Measurements from ENCODE around the gene ETDC. TPM values are rescaled to one million over a fixed set of nuclear protein-coding genes. Genes with fewer than 3 reads are reported as not detected.
"Not testable (repeated sequence)": the region's sequence is repeated elsewhere in the genome, so short reads cannot be mapped to it uniquely, and the experiment has no call there.

Gene ETDC
- total RNA-seq, 2 donors from 2014 or later = not detected

DNA sequence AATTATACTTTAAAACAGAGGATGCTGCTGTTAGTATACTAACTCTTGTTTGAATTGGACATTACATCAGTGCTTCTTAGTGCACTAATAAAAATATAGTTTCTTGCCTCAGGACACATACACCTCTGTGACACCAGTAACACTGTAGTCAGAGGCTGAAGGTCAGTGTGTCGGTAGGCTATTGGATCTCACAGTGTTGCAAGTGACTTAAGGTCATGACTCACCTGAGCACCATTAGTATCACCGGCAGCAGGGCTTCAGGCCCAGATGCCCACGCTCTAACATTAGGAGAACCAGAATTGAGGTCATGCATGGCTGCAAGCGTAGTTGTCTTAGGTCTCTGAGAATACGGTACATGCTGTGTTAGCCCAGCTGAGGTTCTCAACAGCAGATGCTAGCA lies 15.2 kb downstream of the ETDC start:
- ATAC-seq (no peak), DNase-seq (ENCODE audit: low spot score) (no peak)
- Mint-ChIP-seq H3K36me3 (peaks cover 12% of the 10 kb centered on the region), H3K27me3 (no peaks in the 10 kb centered on the region), H3K27ac (no peak overlapping the region), H3K9me3 (no peaks in the 10 kb centered on the region), H3K4me1 (ENCODE audit: low read depth in 2 of 2) (peaks cover 0 to 2% of the 10 kb centered on the region in 2 donors), H3K4me3 (no peak overlapping the region)

DNA sequence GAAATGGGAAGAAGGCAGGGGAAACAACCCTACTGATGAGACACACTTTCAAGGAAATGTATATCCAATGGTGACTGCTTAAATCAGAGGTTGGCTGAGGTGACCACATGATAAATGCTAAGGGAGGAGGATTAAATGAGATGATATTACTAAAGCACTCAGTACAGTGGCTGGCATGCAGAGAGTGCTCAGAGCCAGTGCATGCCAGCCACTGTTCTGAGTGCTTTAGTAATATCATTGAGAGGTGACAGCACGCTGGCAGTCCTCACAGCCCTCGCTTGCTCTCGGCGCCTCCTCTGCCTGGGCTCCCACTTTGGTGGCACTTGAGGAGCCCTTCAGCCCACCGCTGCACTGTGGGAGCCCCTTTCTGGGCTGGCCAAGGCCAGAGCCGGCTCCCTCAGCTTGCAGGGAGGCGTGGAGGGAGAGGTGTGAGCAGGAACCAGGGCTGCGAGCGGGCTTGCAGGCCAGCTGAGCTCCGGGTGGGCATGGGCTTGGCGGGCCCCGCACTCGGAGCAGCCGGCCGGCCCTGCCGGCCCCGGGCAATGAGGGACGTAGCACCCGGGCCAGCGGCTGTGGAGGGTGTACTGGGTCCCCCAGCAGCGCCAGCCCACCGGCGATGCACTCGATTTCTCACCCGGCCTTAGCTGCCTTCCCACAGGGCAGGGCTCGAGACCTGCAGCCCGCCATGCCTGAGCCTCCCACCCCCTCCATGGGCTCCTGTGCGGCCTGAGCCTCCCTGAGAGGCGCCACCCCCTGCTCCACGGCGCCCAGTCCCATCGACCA lies 15.9 kb downstream of the ETDC start:
- not testable (repeated sequence) for H3K9me3 Mint-ChIP-seq; H3K27me3 Mint-ChIP-seq; DNase-seq (ENCODE audit: low spot score); H3K27ac Mint-ChIP-seq; H3K4me1 Mint-ChIP-seq (ENCODE audit: low read depth in 2 of 2); ATAC-seq; H3K4me3 Mint-ChIP-seq
- H3K36me3 Mint-ChIP-seq = peaks cover 12% of the 10 kb centered on the region

DNA sequence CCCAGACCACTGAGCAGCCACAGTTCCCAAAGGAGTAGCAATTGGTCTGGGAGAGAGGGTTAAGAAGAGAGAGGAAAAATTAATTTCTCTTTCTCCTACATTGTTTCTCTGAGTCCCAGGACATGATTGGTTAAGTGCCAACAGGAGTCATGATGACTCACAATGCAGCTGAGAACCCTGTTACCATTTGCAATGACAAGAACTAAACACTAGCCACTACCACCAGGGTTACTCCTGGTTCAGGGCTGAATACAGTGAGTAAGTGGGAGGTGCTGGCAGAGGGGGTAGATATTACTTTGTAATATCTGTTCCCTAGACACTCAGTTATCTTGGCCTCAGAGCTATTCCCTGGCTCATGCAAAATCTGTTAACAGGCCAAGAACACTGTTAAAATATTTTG lies 18.0 kb downstream of the ETDC start:
- no peak overlapping the region for H3K27ac Mint-ChIP-seq
- H3K9me3 Mint-ChIP-seq = no peaks in the 10 kb centered on the region
- no peaks in the 10 kb centered on the region for H3K27me3 Mint-ChIP-seq
- H3K36me3 Mint-ChIP-seq = peaks cover 4% of the 10 kb centered on the region
- DNase-seq (ENCODE audit: low spot score) (no peak), ATAC-seq (no peak)
- H3K4me1 Mint-ChIP-seq (ENCODE audit: low read depth in 2 of 2) = peaks cover 7 to 8% of the 10 kb centered on the region in 2 donors
- no peak overlapping the region for H3K4me3 Mint-ChIP-seq

- Mint-ChIP-seq H3K4me1 (ENCODE audit: low read depth in 2 of 2) (peaks cover 7 to 12% of the 10 kb centered on the region in 2 donors), H3K36me3 (peaks cover 5% of the 10 kb centered on the region), H3K27me3 (no peaks in the 10 kb centered on the region), H3K27ac (no peak overlapping the region), H3K4me3 (no peak overlapping the region), H3K9me3 (no peaks in the 10 kb centered on the region)
- no peak for ATAC-seq
- no peak for DNase-seq (ENCODE audit: low spot score)
Measured at GRCh38 chrX:135328421-135329005, 19.2 kb downstream of the ETDC start.

GRCh38 chrX:135330706-135331105 lies 21.4 kb downstream of the ETDC start:
- no peaks in the 10 kb centered on the region for H3K27me3 Mint-ChIP-seq
- ATAC-seq = no peak
- peaks cover 9 to 14% of the 10 kb centered on the region in 2 donors for H3K4me1 Mint-ChIP-seq (ENCODE audit: low read depth in 2 of 2)
- no peak overlapping the region for H3K27ac Mint-ChIP-seq
- no peak overlapping the region for H3K4me3 Mint-ChIP-seq
- peaks cover 5% of the 10 kb centered on the region for H3K36me3 Mint-ChIP-seq
- no peaks in the 10 kb centered on the region for H3K9me3 Mint-ChIP-seq
- no peak for DNase-seq (ENCODE audit: low spot score)

DNA sequence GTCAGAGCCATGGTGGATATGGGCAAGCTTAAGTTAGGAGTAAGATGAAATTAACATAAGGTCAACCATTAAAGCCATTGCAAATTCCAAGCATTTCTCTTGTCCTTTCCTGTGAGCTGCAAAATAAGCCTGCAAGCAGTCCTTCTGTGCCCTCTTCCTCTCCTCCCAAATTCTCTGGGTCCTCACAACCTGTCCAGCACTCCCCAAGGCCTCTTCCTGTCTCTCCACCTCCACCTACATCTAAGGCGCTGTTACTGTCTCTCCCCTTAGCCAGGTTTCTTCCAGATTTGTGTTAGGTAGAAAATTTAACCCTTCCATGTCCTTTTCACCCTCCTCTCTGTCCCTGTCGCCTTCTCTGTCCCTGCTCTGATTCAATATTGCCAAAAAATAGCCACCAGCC lies 22.2 kb downstream of the ETDC start:
- Mint-ChIP-seq H3K27ac (no peak overlapping the region), H3K27me3 (no peaks in the 10 kb centered on the region), H3K4me1 (ENCODE audit: low read depth in 2 of 2) (peaks cover 10 to 17% of the 10 kb centered on the region in 2 donors), H3K36me3 (peaks cover 5% of the 10 kb centered on the region), H3K9me3 (no peaks in the 10 kb centered on the region), H3K4me3 (no peak overlapping the region)
- DNase-seq (ENCODE audit: low spot score) (no peak), ATAC-seq (no peak)

DNA sequence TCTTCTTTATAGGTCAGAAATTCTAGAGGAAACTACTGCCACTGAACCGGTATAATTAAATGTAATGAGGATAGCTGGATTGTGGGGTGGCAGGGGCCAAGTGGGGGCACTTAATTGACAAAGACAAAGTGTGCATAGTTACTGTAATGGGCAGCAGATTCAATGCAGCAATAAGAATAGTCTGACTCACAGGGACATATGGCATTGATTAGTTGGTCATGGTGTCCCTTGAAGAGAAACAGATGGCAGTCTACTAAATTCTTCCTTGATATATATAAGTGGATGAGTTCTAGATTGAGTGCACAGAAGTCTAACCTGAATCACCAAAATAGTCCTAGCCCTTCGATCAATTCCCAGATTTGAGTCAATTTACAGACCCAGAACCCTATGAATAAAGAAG lies 31.6 kb downstream of the ETDC start:
- H3K4me1 Mint-ChIP-seq (ENCODE audit: low read depth in 2 of 2) = peaks cover 44 to 63% of the 10 kb centered on the region in 2 donors
- ATAC-seq (no peak), DNase-seq (ENCODE audit: low spot score) (no peak)
- H3K9me3 Mint-ChIP-seq = no peaks in the 10 kb centered on the region
- H3K27ac Mint-ChIP-seq = no peak overlapping the region
- peaks cover 0 to 8% of the 10 kb centered on the region in 2 donors for H3K27me3 Mint-ChIP-seq
- H3K4me3 Mint-ChIP-seq = peak overlapping the region; percentile 97
- H3K36me3 Mint-ChIP-seq = no peaks in the 10 kb centered on the region

DNA sequence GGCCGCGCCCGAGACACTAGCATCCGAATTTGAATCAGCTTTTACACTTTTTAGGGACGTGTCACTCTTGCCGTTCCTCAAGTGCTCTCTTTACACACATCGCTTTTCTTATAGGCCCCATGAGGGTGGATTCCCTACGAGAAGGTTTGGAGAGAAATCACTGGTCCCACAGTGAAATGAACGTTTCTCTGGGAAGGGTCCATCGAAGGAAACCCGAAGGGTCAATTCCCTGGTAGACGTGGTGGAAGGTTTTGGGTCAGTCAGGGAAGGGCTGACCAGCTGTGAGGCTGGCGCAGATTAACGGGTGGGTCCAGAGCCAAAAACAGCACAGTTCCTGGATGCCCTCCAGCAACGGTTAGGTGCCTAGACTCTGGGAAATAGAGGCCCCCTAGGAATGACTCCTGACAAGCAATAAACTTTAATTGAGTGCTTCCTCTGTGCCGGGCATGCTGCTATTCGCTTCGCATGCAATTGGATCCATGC lies 35.9 kb downstream of the ETDC start:
- Mint-ChIP-seq H3K4me3 (peak overlapping the region; percentile 89), H3K9me3 (no peaks in the 10 kb centered on the region), H3K27ac (peak overlapping the region; percentile 71 to 85), H3K27me3 (no peaks in the 10 kb centered on the region), H3K4me1 (ENCODE audit: low read depth in 2 of 2) (peaks cover 23 to 45% of the 10 kb centered on the region in 2 donors), H3K36me3 (no peaks in the 10 kb centered on the region)
- DNase-seq (ENCODE audit: low spot score) (no peak), ATAC-seq (no peak)

- ATAC-seq = no peak
- Mint-ChIP-seq H3K4me1 (ENCODE audit: low read depth in 2 of 2) (peaks cover 10 to 26% of the 10 kb centered on the region in 2 donors), H3K36me3 (peaks cover 11% of the 10 kb centered on the region)
Measured at GRCh38 chrX:135346975-135347374, 37.7 kb downstream of the ETDC start.

GRCh38 chrX:135347381-135348016 lies 38.2 kb downstream of the ETDC start:
- Mint-ChIP-seq H3K4me1 (ENCODE audit: low read depth in 2 of 2) (peaks cover 8 to 21% of the 10 kb centered on the region in 2 donors), H3K36me3 (peaks cover 11% of the 10 kb centered on the region), H3K27me3 (peaks cover 0 to 3% of the 10 kb centered on the region in 2 donors), H3K9me3 (no peaks in the 10 kb centered on the region), H3K27ac (no peak overlapping the region), H3K4me3 (no peak overlapping the region)
- ATAC-seq (no peak), DNase-seq (ENCODE audit: low spot score) (no peak)

More at GRCh38 chrX:135346975-135347374, 37.7 kb downstream of the ETDC start:
- peaks cover 0 to 3% of the 10 kb centered on the region in 2 donors for H3K27me3 Mint-ChIP-seq
- no peaks in the 10 kb centered on the region for H3K9me3 Mint-ChIP-seq
- H3K27ac Mint-ChIP-seq = no peak overlapping the region
- no peak for DNase-seq (ENCODE audit: low spot score)
- H3K4me3 Mint-ChIP-seq = no peak overlapping the region

DNA sequence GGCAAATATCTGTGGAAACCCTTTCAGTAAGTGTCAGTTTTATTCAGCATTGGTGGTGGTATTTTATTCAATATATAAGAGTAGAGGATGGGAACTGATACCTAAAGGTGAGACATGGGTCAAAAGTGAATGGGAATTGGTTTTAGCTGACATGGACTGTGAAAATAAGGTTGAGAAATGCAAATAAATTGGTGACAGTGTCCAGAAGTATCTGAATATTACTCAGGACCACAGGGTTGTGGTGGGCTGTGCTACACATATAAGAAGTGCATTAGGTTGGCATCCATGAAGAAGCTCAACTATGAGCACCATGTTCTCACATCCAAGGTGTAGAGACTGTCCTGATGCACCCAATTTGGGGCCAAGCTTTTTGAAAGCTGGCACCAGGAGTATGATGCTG lies 45.0 kb downstream of the ETDC start:
- Mint-ChIP-seq H3K4me1 (ENCODE audit: low read depth in 2 of 2) (no peaks in the 10 kb centered on the region), H3K27me3 (peaks cover 0 to 3% of the 10 kb centered on the region in 2 donors), H3K4me3 (no peak overlapping the region), H3K27ac (no peak overlapping the region), H3K9me3 (no peaks in the 10 kb centered on the region), H3K36me3 (peaks cover 11% of the 10 kb centered on the region)
- DNase-seq (ENCODE audit: low spot score) = no peak
- ATAC-seq = no peak

Data from natural killer cell treated with Interleukin-12 subunit alpha and Interleukin-12 subunit beta and Interleukin-15 and Interleukin-18, amount 100 ng/mL, for 72 hours (primary cell).